GM12875 (cell line): ENCODE data around the gene SRGAP1.

Experiments used
- H3K4me3 ChIP-seq: one replicate; pipeline ENCODE4 v1.5.1; 2011; ENCODE audit warnings: low read depth, low read length, control low read depth
- TF ChIP-seq, protein P1 (sequence below): IDR thresholded peaks from 2 replicates; pipeline ENCODE4 v1.5.1; 2011; ENCODE audit warnings: low read depth, mild to moderate bottlenecking, control low read depth, inconsistent platforms, low read length, moderate library complexity, borderline replicate concordance; ENCODE audit not compliant: insufficient read depth

SRGAP1 gene

GRCh38 chr12:63976902-63977395, 132.4 kb downstream of the SRGAP1 start:
- H3K4me3 ChIP-seq: no peak overlapping the region
- TF ChIP-seq, protein P1, sequence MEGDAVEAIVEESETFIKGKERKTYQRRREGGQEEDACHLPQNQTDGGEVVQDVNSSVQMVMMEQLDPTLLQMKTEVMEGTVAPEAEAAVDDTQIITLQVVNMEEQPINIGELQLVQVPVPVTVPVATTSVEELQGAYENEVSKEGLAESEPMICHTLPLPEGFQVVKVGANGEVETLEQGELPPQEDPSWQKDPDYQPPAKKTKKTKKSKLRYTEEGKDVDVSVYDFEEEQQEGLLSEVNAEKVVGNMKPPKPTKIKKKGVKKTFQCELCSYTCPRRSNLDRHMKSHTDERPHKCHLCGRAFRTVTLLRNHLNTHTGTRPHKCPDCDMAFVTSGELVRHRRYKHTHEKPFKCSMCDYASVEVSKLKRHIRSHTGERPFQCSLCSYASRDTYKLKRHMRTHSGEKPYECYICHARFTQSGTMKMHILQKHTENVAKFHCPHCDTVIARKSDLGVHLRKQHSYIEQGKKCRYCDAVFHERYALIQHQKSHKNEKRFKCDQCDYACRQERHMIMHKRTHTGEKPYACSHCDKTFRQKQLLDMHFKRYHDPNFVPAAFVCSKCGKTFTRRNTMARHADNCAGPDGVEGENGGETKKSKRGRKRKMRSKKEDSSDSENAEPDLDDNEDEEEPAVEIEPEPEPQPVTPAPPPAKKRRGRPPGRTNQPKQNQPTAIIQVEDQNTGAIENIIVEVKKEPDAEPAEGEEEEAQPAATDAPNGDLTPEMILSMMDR: no peak

DNA sequence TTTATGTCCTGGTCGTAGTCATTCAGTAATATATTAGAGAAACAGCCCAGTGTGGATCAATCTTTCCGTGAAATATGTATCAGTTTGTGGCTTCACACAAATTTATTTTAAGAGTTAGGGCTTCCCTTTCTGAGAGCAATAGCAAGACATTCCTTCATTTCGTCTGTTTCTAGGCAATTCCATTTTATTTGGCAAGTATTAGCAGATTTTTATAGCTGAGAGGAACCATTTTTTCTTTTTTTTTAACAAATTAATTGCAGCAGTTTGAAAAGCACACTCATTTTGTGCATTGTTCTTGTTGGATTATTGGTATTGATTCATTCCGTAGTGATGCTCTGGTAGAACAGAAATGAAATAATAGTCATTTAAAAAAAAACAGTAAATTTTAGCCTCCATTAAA, 132.9 kb downstream of the SRGAP1 start:
- H3K4me3 ChIP-seq: no peak overlapping the region
- TF ChIP-seq, protein P1: no peak

DNA sequence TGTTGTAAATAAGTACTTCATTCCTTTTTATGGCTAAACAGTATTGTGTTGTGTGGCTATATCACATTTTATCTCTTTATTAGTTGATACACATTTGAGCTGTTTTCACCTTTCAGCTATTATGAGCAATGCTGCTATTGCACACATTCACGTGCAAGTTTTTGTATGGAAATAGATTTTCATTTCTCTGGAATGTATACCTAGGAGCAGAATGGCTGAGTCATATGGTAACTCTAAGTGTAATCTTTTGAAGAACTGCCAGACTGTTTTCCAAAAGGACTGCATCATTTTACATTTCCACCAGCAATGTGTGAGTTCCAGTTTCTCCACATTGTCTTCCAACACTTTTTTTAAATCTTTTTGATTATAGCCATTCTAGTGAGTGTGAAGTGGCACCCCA, 134.0 kb downstream of the SRGAP1 start:
- TF ChIP-seq, protein P1: no peak

GRCh38 chr12:63980211-63980610, 135.7 kb downstream of the SRGAP1 start:
- no peak overlapping the region for H3K4me3 ChIP-seq
- TF ChIP-seq, protein P1: no peak

More for the DNA sequence above, 134.0 kb downstream of the SRGAP1 start:
- no peak overlapping the region for H3K4me3 ChIP-seq

DNA sequence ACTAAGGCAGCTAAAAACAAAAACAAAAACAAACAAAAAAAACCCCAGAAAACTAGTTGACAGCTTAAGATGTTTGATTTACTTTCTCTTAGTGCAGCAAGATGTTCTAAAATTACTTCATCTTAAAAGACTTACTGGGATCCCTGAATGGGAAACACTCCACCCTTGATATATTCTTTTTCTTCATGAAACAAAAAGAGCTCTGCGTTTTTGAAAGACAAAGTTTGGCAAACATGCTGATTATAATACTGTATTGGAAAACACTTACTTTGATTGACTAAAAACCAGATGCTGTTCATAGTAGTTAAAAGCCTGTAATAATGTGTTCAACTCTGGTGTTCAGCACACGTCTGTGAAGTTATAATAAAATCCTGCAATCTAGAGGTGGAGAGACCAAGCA, 136.8 kb downstream of the SRGAP1 start:
- TF ChIP-seq, protein P1: no peak
- H3K4me3 ChIP-seq: no peak overlapping the region

DNA sequence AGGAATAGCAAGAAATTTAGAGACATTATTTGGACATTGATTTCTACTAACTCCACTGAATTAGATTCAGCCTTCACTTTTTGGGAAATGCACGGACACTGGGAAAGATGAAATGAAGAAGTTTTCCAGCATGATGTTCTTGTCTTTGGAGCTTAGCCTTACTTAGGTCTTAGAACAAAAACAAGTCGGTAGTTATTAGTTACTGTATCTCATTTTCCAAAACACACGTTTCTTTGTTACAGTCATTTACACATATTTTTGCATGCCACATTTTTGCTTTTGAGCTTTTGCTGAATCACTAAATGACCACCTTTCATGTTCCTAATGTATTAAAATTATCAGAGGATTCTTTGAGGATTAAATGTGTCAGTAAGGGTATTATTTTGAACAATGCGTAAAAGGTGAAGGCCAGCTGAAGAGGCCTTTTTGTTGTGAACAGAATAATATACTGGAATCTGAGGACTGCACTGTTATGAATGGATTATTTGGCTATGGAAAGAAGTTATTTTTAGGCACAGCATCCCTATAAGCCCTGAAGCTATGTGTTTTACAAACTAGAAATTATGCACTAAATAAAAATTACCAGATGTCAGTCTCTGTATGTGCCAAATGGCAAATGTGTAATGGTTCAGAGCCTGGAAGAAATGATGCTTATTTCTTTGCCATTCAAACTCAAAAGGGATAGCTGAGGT, 138.2 kb downstream of the SRGAP1 start:
- no peak overlapping the region for H3K4me3 ChIP-seq
- TF ChIP-seq, protein P1: no peak

GRCh38 chr12:63985456-63985855, 141.0 kb downstream of the SRGAP1 start:
- H3K4me3 ChIP-seq: no peak overlapping the region
- TF ChIP-seq, protein P1: no peak
